Neural progenitor cell (in vitro differentiated cells): ENCODE data around the gene CBR3.

Source experiments
- EZH2 ChIP-seq: fragments of 200-600 bp; sonication (generic); IDR thresholded peaks from 2 replicates; pipeline ENCODE4 v1.6.1; 2017; ENCODE audit warnings: antibody characterized with exemption, mild to moderate bottlenecking, moderate library complexity
- EZH2phosphoT487 ChIP-seq: fragments of 200-600 bp; sonication (generic); IDR thresholded peaks from 2 replicates; pipeline ENCODE4 v1.6.1; 2017; ENCODE audit warnings: antibody characterized with exemption
- TF ChIP-seq, protein P1 (sequence below): fragments of 200-600 bp; sonication (generic); IDR thresholded peaks from 2 replicates; pipeline ENCODE4 v1.5.1; 2017; ENCODE audit warnings: antibody characterized with exemption, mild to moderate bottlenecking

GRCh38 chr21:36167541-36167940, 32.7 kb downstream of the CBR3 start:
- TF ChIP-seq, protein P1, sequence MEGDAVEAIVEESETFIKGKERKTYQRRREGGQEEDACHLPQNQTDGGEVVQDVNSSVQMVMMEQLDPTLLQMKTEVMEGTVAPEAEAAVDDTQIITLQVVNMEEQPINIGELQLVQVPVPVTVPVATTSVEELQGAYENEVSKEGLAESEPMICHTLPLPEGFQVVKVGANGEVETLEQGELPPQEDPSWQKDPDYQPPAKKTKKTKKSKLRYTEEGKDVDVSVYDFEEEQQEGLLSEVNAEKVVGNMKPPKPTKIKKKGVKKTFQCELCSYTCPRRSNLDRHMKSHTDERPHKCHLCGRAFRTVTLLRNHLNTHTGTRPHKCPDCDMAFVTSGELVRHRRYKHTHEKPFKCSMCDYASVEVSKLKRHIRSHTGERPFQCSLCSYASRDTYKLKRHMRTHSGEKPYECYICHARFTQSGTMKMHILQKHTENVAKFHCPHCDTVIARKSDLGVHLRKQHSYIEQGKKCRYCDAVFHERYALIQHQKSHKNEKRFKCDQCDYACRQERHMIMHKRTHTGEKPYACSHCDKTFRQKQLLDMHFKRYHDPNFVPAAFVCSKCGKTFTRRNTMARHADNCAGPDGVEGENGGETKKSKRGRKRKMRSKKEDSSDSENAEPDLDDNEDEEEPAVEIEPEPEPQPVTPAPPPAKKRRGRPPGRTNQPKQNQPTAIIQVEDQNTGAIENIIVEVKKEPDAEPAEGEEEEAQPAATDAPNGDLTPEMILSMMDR = no peak
- no peak for TF ChIP-seq EZH2phosphoT487
- TF ChIP-seq EZH2 = no peak
